Activated T-cell treated with anti-CD3 and anti-CD28 coated beads, Interleukin-2, amount 50 U/mL, for 4 hours (primary cell): Measurements from ENCODE around the gene PRIM2. TPM values are rescaled to one million over a fixed set of nuclear protein-coding genes. Genes with fewer than 3 reads are reported as not detected.
"Not testable (repeated sequence)": the region's sequence is repeated elsewhere in the genome, so short reads cannot be mapped to it uniquely, and the experiment has no call there.

Source experiments
- ATAC-seq, 2 donors: fragments of 200-7000 bp; cut with Tn5 transposase; one replicate each; pipeline ENCODE4 v1.10.0; 2021
- DNase-seq: peaks from one replicate; pipeline ENCODE4 v3.0.0-alpha.2; 2020
- H3K27me3 Mint-ChIP-seq: one replicate; pipeline ENCODE4 v1.8.0; 2021; ENCODE audit warnings: low read depth, mixed read lengths
- H3K36me3 Mint-ChIP-seq: one replicate; pipeline ENCODE4 v1.8.0; 2022; ENCODE audit warnings: mixed read lengths; ENCODE audit not compliant: insufficient read depth
- H3K4me1 Mint-ChIP-seq: one replicate; pipeline ENCODE4 v1.8.0; 2021; ENCODE audit warnings: low read depth, mixed read lengths
- H3K4me3 Mint-ChIP-seq: one replicate; pipeline ENCODE4 v1.8.0; 2021; ENCODE audit warnings: mild to moderate bottlenecking, moderate library complexity, mixed read lengths
- H3K9me3 Mint-ChIP-seq: one replicate; pipeline ENCODE4 v1.8.0; 2021; ENCODE audit warnings: mixed read lengths
- total RNA-seq, 3 donors: library from RNA; stranded (reverse); gene quantifications; one replicate each; pipeline ENCODE4 v1.2.1, GENCODE V29; 2021

The PRIM2 gene
- total RNA-seq, 3 donors from 2014 or later = 27.8 to 31.8 (median 29.1) TPM

GRCh38 chr6:57315111-57315510, 2.3 kb upstream of the PRIM2 start:
- Mint-ChIP-seq H3K9me3 (no peaks in the 10 kb centered on the region), H3K4me3 (no peak overlapping the region), H3K27me3 (peaks cover 3% of the 10 kb centered on the region), H3K36me3 (peaks cover 12% of the 10 kb centered on the region), H3K4me1 (peaks cover 21% of the 10 kb centered on the region)
- ATAC-seq (no peak), DNase-seq (no peak)

- Mint-ChIP-seq H3K4me1 (peaks cover 22% of the 10 kb centered on the region), H3K4me3 (no peak overlapping the region), H3K9me3 (no peaks in the 10 kb centered on the region), H3K36me3 (peaks cover 18% of the 10 kb centered on the region), H3K27me3 (no peaks in the 10 kb centered on the region)
- DNase-seq = no peak
- ATAC-seq = no peak
These were observed 1.6 kb upstream of the PRIM2 start for GRCh38 chr6:57315851-57316250.

- ATAC-seq (peak; percentile 91), DNase-seq (peak; percentile 70)
- peak overlapping the region; percentile 99 for H3K4me3 Mint-ChIP-seq
- H3K27me3 Mint-ChIP-seq = no peaks in the 10 kb centered on the region
- no peaks in the 10 kb centered on the region for H3K9me3 Mint-ChIP-seq
- H3K36me3 Mint-ChIP-seq = peaks cover 24% of the 10 kb centered on the region
- peaks cover 28% of the 10 kb centered on the region for H3K4me1 Mint-ChIP-seq
These were observed 810 bp upstream of the PRIM2 start for GRCh38 chr6:57316581-57317059.

DNA sequence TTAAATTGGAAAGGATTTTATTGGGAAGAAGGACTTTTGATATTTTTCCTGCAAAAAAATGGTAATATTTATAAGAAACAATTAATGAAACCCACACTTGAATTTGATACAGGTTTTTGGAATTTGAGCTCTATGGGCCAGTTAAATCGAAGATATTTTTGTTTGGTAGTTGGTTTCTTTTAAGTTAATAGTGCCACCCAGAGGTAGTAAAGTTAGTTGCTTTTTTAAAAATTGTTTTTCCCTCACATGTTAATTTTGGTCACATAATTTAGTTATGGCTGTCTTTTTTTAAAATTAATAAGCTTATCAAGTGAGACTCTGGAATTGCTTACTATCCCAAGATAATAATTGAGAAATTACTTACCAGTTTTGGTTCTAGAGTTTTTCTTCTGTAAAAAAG, 7.1 kb downstream of the PRIM2 start:
- Mint-ChIP-seq H3K27me3 (no peaks in the 10 kb centered on the region), H3K4me3 (no peak overlapping the region), H3K9me3 (peaks cover 8% of the 10 kb centered on the region), H3K4me1 (peaks cover 13% of the 10 kb centered on the region), H3K36me3 (peaks cover 60% of the 10 kb centered on the region)
- no peak for ATAC-seq
- DNase-seq = no peak

GRCh38 chr6:57327311-57327710, 9.9 kb downstream of the PRIM2 start:
- H3K9me3 Mint-ChIP-seq = peaks cover 17% of the 10 kb centered on the region

GRCh38 chr6:57328074-57328473, 10.6 kb downstream of the PRIM2 start:
- ATAC-seq (no peak), DNase-seq (no peak)
- H3K27me3 Mint-ChIP-seq = no peaks in the 10 kb centered on the region
- H3K9me3 Mint-ChIP-seq = peaks cover 22% of the 10 kb centered on the region
- no peak overlapping the region for H3K4me3 Mint-ChIP-seq
- peaks cover 3% of the 10 kb centered on the region for H3K4me1 Mint-ChIP-seq
- H3K36me3 Mint-ChIP-seq = peaks cover 60% of the 10 kb centered on the region

More at GRCh38 chr6:57327311-57327710, 9.9 kb downstream of the PRIM2 start:
- no peak overlapping the region for H3K4me3 Mint-ChIP-seq
- H3K27me3 Mint-ChIP-seq = no peaks in the 10 kb centered on the region
- DNase-seq (no peak), ATAC-seq (no peak)
- peaks cover 59% of the 10 kb centered on the region for H3K36me3 Mint-ChIP-seq
- peaks cover 3% of the 10 kb centered on the region for H3K4me1 Mint-ChIP-seq

DNA sequence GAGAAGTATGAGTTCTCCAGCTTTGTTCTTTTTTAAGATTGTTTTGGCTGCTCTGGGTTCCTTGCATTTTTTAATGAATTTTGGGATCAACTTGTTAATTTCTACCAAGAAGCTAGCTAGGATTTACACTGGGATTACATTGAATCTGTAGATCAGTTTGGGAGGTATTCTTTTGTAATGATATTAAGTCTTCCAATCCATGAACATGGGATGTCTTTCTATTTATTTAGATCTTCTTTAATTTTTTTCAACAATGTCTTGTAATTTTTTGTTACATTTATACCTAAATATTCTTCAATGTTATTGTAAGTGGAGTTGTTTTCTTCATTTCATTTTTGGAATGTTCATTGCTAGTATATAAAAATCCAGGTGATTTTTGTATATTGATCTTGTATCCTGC, 12.5 kb downstream of the PRIM2 start:
- peaks cover 6% of the 10 kb centered on the region for H3K4me1 Mint-ChIP-seq
- H3K9me3 Mint-ChIP-seq = peaks cover 22% of the 10 kb centered on the region
- no peak overlapping the region for H3K4me3 Mint-ChIP-seq
- ATAC-seq (no peak), DNase-seq (no peak)
- no peaks in the 10 kb centered on the region for H3K27me3 Mint-ChIP-seq
- H3K36me3 Mint-ChIP-seq = peaks cover 69% of the 10 kb centered on the region

DNA sequence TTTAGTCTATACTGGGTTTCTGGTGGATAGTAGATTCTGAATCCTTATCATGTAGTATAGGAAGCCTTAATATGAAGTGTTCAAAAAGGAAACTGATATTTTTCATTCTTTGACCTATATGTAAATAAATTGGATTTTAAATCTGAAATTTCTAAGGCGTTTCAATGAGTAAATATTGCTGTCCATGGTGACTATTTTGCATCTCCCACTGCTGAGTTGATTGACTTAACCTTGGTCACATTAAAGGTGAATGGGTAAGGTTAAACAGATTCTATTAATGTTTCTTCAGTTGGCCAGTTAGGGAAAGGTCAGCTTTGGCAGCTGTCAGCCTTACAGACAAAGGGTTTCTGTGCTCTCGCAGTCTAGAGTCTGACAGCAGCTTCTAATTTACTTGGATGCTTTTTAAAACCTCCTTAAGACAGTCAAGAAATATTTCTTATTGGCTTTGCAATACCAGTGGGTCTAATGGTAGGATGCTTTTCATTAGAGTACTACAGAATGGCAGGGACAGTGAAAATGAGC, 24.8 kb downstream of the PRIM2 start:
- no peaks in the 10 kb centered on the region for H3K9me3 Mint-ChIP-seq
- H3K36me3 Mint-ChIP-seq = peaks cover 5% of the 10 kb centered on the region
- peaks cover 5% of the 10 kb centered on the region for H3K4me1 Mint-ChIP-seq
- no peak for ATAC-seq
- no peak overlapping the region for H3K4me3 Mint-ChIP-seq
- H3K27me3 Mint-ChIP-seq = no peaks in the 10 kb centered on the region
- no peak for DNase-seq

GRCh38 chr6:57343342-57343741, 25.9 kb downstream of the PRIM2 start:
- not testable (repeated sequence) for H3K4me3 Mint-ChIP-seq, DNase-seq, H3K4me1 Mint-ChIP-seq, H3K36me3 Mint-ChIP-seq, ATAC-seq, H3K27me3 Mint-ChIP-seq, H3K9me3 Mint-ChIP-seq

DNA sequence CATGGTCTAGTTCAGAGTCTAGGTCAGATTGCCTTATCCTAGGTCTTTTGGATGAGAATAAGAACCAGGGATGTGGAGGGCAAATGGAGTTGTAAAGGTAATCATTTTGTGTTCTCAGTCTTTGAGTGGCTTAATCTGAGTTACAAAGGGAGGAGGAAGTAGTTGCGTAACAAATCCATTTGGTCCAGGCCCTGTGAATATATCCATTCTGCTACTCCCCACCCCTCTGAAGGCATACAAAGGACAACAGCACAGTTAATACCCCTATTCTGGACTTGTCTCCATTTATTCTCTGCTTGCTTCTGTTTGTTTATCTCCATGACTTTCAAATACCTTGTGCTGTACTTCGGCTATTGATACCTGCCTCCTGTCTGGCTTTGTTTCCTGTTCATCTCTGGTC, 29.3 kb downstream of the PRIM2 start:
- not testable (repeated sequence) for H3K4me3 Mint-ChIP-seq, H3K36me3 Mint-ChIP-seq, H3K27me3 Mint-ChIP-seq, H3K9me3 Mint-ChIP-seq, DNase-seq, ATAC-seq
- H3K4me1 Mint-ChIP-seq = peaks cover 17% of the 10 kb centered on the region

DNA sequence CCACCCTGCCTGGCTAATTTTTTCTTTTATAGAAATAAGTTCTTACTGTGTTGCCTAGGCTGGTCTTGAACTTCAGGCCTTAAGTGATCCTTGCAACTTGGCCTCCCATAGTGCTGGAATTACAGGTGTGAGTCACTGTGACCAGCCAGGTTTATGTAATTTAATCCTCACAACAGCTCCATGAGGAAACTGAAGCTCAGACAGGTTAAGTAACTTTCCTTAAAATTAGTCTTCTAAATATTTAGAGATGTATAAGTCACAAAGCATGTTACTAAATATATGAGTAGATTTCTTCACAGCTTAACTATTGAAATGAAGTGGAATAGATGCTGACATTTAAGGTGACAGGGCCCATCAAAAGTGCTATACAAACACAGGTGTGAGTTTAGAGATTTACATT, 30.2 kb downstream of the PRIM2 start:
- H3K36me3 Mint-ChIP-seq, H3K9me3 Mint-ChIP-seq, H3K27me3 Mint-ChIP-seq, ATAC-seq, H3K4me3 Mint-ChIP-seq, DNase-seq: not testable (repeated sequence)
- peaks cover 17% of the 10 kb centered on the region for H3K4me1 Mint-ChIP-seq

DNA sequence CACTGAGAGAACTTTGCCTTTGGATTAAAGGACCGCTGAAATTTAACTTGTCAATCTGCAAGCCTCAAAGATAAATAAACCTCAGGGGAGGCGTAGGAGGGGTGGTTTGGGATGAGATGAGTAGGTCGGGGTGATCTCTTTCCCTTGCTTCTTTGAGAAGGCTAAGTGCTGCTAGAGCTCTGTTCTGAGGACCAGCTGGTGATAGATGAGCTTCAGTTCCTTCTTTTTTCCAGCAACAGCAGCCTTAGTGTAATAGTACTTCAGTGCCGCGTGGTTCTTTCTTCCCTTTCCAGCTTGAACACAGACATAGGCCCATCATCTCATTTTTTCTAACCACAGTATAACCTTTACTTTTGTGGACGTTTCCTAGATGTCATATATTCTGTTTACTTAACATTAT, 33.0 kb downstream of the PRIM2 start:
- not testable (repeated sequence) for H3K9me3 Mint-ChIP-seq, H3K36me3 Mint-ChIP-seq, ATAC-seq, H3K27me3 Mint-ChIP-seq, H3K4me3 Mint-ChIP-seq, DNase-seq
- peaks cover 17% of the 10 kb centered on the region for H3K4me1 Mint-ChIP-seq

GRCh38 chr6:57352596-57352995, 35.2 kb downstream of the PRIM2 start:
- not testable (repeated sequence) for ATAC-seq

GRCh38 chr6:57358319-57358718, 40.9 kb downstream of the PRIM2 start:
- ATAC-seq, DNase-seq, H3K36me3 Mint-ChIP-seq, H3K9me3 Mint-ChIP-seq, H3K4me1 Mint-ChIP-seq, H3K27me3 Mint-ChIP-seq, H3K4me3 Mint-ChIP-seq: not testable (repeated sequence)

More at GRCh38 chr6:57352596-57352995, 35.2 kb downstream of the PRIM2 start:
- not testable (repeated sequence) for H3K4me3 Mint-ChIP-seq, H3K9me3 Mint-ChIP-seq, DNase-seq, H3K27me3 Mint-ChIP-seq, H3K36me3 Mint-ChIP-seq
- peaks cover 15% of the 10 kb centered on the region for H3K4me1 Mint-ChIP-seq

DNA sequence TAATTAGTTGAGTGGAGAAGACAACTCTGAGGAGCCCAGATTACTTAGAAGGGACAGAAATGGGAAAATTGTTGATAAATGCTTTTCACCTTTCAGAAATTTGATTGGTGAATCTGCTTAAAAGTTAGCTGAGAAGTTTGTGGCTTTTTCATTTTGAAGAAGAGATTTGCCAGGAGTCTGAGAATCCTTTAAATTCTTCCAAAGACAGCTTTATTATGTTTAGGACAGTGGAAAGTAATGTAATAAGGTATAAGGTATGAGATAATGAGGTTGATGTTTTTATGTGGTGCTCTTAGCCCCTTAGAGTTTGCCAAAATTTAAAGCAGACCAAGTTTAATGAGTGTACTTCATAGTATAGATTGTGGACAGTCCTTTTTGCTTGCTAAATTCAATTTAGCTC, 42.3 kb downstream of the PRIM2 start:
- not testable (repeated sequence) for DNase-seq, H3K36me3 Mint-ChIP-seq, H3K4me3 Mint-ChIP-seq, H3K4me1 Mint-ChIP-seq, ATAC-seq, H3K9me3 Mint-ChIP-seq, H3K27me3 Mint-ChIP-seq
